ENCODE measurements around the gene CD68. TPM values are rescaled to one million over a fixed set of nuclear protein-coding genes. Genes with fewer than 3 reads are reported as not detected.

The CD68 gene
- total RNA-seq, 1 experiment from 2014 or later, result 1.8 TPM

DNA sequence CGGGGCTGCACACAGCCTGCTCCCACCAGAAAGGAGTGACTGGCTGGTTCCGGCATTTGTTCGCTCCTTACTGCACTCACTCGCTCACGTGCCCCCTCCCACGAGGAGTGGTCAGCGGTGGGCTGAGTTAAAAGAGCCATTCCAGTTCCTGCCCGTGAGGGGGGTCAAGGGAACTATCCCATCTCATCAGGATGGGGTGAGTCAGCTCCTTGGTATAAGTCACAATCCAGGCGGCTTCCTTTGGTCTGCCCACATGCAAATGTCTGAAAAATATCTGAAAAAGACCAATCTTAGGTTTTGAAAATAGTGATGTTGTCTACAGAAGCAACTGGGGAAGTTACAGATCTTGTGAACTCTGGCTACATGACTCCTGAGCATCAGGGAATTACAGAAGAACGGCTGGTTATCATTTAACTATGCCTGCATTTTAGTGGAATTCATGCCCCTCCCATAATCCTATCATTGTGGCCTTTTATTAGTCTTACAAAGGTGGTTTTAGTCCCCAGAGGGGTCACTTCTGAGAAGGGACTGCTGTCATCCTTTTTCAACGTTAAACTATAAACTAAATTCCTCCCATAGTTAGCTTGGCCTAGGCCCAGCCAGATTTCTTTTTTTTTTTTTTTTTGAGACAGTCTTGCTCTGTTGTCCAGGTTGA is 40.4 kb upstream of the CD68 start:
- ChIA-PET CTCF (no interaction called here), POLR2A (ENCODE audit: low non-redundant PET) (no interaction called here)
- Histone ChIP-seq H3K4me3 (ENCODE audit: low read depth, low read length, poor library complexity, severe bottlenecking) (no peak overlapping the region), H3K4me1 (ENCODE audit: insufficient read depth, low read length, poor library complexity, severe bottlenecking) (no peaks in the 10 kb centered on the region), H3K9me3 (ENCODE audit: low read depth, low read length, poor library complexity, severe bottlenecking) (peaks cover 10% of the 10 kb centered on the region), H3K27ac (ENCODE audit: low read depth, low read length, poor library complexity, severe bottlenecking) (no peak overlapping the region), H3K36me3 (ENCODE audit: insufficient read depth, low read length, poor library complexity, severe bottlenecking) (no peaks in the 10 kb centered on the region), H3K27me3 (replicated peaks; ENCODE audit: insufficient read depth, low read depth, low read length, poor library complexity) (no peaks in the 10 kb centered on the region)
- BruUV-seq (replicated peaks), result no TSS peak
- intact Hi-C loops (cut with micrococcal nuclease; ENCODE audit: unreplicated experiment), result no loop called here
- DNase-seq (ENCODE audit: low spot score), result no peak
- no peak for TF ChIP-seq EZH2 (IDR thresholded peaks at IDR 0.05; ENCODE audit: borderline replicate concordance, low read depth, low read length, poor library complexity, severe bottlenecking)
- TF ChIP-seq, protein P1, sequence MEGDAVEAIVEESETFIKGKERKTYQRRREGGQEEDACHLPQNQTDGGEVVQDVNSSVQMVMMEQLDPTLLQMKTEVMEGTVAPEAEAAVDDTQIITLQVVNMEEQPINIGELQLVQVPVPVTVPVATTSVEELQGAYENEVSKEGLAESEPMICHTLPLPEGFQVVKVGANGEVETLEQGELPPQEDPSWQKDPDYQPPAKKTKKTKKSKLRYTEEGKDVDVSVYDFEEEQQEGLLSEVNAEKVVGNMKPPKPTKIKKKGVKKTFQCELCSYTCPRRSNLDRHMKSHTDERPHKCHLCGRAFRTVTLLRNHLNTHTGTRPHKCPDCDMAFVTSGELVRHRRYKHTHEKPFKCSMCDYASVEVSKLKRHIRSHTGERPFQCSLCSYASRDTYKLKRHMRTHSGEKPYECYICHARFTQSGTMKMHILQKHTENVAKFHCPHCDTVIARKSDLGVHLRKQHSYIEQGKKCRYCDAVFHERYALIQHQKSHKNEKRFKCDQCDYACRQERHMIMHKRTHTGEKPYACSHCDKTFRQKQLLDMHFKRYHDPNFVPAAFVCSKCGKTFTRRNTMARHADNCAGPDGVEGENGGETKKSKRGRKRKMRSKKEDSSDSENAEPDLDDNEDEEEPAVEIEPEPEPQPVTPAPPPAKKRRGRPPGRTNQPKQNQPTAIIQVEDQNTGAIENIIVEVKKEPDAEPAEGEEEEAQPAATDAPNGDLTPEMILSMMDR (conservative IDR thresholded peaks at IDR 0.05; ENCODE audit: low read depth, low read length), result no peak

DNA sequence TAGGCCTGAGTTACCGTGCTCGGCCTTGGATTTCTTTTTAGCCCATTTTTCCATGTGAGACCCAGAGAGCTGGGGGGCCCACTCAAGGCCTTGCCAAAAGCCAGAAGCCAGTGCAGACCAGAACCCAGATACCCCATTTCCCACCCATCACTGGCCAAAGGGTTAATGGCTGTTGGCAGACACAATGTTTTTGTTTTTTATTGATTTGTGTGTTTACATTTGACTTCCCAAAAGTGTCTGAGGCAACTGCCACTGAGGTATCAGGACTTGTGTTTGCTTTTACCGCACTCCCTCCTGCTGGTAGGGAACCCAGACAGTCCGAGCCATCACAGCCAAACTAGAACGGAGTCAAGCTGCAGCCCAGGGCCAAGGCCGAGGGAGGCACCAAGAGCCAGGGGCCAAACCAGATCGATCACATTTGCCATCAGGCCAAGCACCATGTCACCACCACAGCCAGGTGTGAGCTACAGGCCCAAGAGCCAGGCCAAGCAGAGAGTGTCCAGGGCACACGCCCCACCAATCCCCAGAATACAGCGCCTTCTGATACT is 38.3 kb upstream of the CD68 start:
- H3K4me1 ChIP-seq (ENCODE audit: insufficient read depth, low read length, poor library complexity, severe bottlenecking), result no peaks in the 10 kb centered on the region
- POLR2A ChIA-PET (ENCODE audit: low non-redundant PET), result interaction anchor here (0.6 to 0.7 kb wide), 2 partner anchors 192 to 323 kb away, joined by 3 read pairs; no protein-coding TSS in a partner anchor

DNA sequence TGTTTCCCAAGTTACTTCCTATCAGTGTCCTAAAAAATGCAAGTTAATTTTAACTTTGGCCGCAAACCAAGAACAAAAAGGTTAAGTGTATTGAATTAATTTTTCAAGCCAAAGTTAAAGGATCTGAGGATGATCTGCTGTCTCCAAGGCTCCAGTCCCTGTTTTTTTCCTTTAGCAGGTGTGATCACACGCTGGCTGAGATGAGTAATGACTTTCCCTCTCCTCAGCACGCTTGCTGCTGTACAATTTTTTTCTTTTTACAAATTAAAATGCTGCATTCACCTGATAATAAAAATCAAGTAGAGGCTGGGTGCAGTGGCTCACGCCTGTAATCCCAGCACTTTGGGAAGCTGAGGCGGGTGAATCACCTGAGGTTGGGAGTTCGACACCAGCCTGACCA is 34.5 kb upstream of the CD68 start:
- H3K4me3 ChIP-seq (ENCODE audit: low read depth, low read length, poor library complexity, severe bottlenecking), result no peak overlapping the region
- H3K9me3 ChIP-seq (ENCODE audit: low read depth, low read length, poor library complexity, severe bottlenecking), result no peaks in the 10 kb centered on the region
- H3K4me1 ChIP-seq (ENCODE audit: insufficient read depth, low read length, poor library complexity, severe bottlenecking), result no peaks in the 10 kb centered on the region
- no peaks in the 10 kb centered on the region for H3K27me3 ChIP-seq (replicated peaks; ENCODE audit: insufficient read depth, low read depth, low read length, poor library complexity)
- DNase-seq (ENCODE audit: low spot score), result no peak
- intact Hi-C loops (cut with micrococcal nuclease; ENCODE audit: unreplicated experiment), result no loop called here
- BruUV-seq (replicated peaks), result no TSS peak
- ChIA-PET POLR2A (ENCODE audit: low non-redundant PET) (interaction anchor here (0.7 kb wide), 1 partner anchor 20 kb away, joined by 14 read pairs; no protein-coding TSS in a partner anchor), CTCF (no interaction called here)
- H3K36me3 ChIP-seq (ENCODE audit: insufficient read depth, low read length, poor library complexity, severe bottlenecking), result no peaks in the 10 kb centered on the region
- H3K27ac ChIP-seq (ENCODE audit: low read depth, low read length, poor library complexity, severe bottlenecking), result no peak overlapping the region
- no peak for TF ChIP-seq EZH2 (IDR thresholded peaks at IDR 0.05; ENCODE audit: borderline replicate concordance, low read depth, low read length, poor library complexity, severe bottlenecking)
- TF ChIP-seq, protein P1 (conservative IDR thresholded peaks at IDR 0.05; ENCODE audit: low read depth, low read length), result no peak

More for the DNA sequence above, 38.3 kb upstream of the CD68 start:
- Histone ChIP-seq H3K27me3 (replicated peaks; ENCODE audit: insufficient read depth, low read depth, low read length, poor library complexity) (no peaks in the 10 kb centered on the region), H3K9me3 (ENCODE audit: low read depth, low read length, poor library complexity, severe bottlenecking) (peaks cover 10% of the 10 kb centered on the region), H3K4me3 (ENCODE audit: low read depth, low read length, poor library complexity, severe bottlenecking) (no peak overlapping the region), H3K36me3 (ENCODE audit: insufficient read depth, low read length, poor library complexity, severe bottlenecking) (no peaks in the 10 kb centered on the region), H3K27ac (ENCODE audit: low read depth, low read length, poor library complexity, severe bottlenecking) (no peak overlapping the region)
- TF ChIP-seq, protein P1 (conservative IDR thresholded peaks at IDR 0.05; ENCODE audit: low read depth, low read length), result no peak
- no peak for TF ChIP-seq EZH2 (IDR thresholded peaks at IDR 0.05; ENCODE audit: borderline replicate concordance, low read depth, low read length, poor library complexity, severe bottlenecking)
- DNase-seq (ENCODE audit: low spot score), result no peak
- CTCF ChIA-PET, result no interaction called here
- no TSS peak for BruUV-seq (replicated peaks)
- intact Hi-C loops (cut with micrococcal nuclease; ENCODE audit: unreplicated experiment), result no loop called here
